Keratinocyte (primary cell): ENCODE results near the gene GAN. TPM values are rescaled to one million over a fixed set of nuclear protein-coding genes. Genes with fewer than 3 reads are reported as not detected.

ENCODE experiments used
- DNase-seq: peaks from one replicate; pipeline ENCODE4 v3.0.0-alpha.2; 2011; ENCODE audit warnings: low read depth, missing footprints, low spot score
- FAIRE-seq: peaks from 2 replicates; lab custom pipeline; 2011; peaks lifted over from hg19 to GRCh38; lab: Jason Lieb, UNC
- H2AFZ ChIP-seq: 2 replicates; pipeline ENCODE4 v1.6.0; 2012; ENCODE audit warnings: low read length, control low read depth, inconsistent platforms; ENCODE audit not compliant: control insufficient read depth
- H3K27ac ChIP-seq: 2 replicates; pipeline ENCODE4 v1.5.1; 2011; ENCODE audit warnings: low read length; ENCODE audit not compliant: control insufficient read depth, insufficient read depth
- H3K27me3 ChIP-seq: 3 replicates; pipeline ENCODE4 v1.6.0; 2011; ENCODE audit warnings: low read length; ENCODE audit not compliant: control insufficient read depth, insufficient read depth; ENCODE audit errors: extremely low read depth
- H3K36me3 ChIP-seq, 2 experiments: 2 replicates in 1 of 2; 3 replicates in 1 of 2; pipeline ENCODE4 v1.5.1; 2011; ENCODE audit warnings: low read length in 2 of 2, mild to moderate bottlenecking in 1 of 2; ENCODE audit not compliant: control insufficient read depth in 2 of 2, insufficient read depth in 2 of 2; ENCODE audit errors: extremely low read depth in 1 of 2
- H3K4me1 ChIP-seq: 3 replicates; pipeline ENCODE4 v1.5.1; 2011; ENCODE audit warnings: low read length; ENCODE audit not compliant: control insufficient read depth, insufficient read depth; ENCODE audit errors: extremely low read depth
- H3K4me2 ChIP-seq: 3 replicates; pipeline ENCODE4 v1.6.0; 2011; ENCODE audit warnings: low read depth, low read length; ENCODE audit not compliant: control insufficient read depth, insufficient read depth; ENCODE audit errors: extremely low read depth
- H3K4me3 ChIP-seq, 3 experiments: fragments of 200-600 bp in 1 of 3; sonication (generic) in 1 of 3; 2 replicates in 2 of 3; 3 replicates in 1 of 3; pipeline ENCODE4 v1.5.1; 2011 to 2016; ENCODE audit warnings: low read length in 3 of 3, mild to moderate bottlenecking in 3 of 3, control low read depth in 2 of 3, inconsistent platforms in 1 of 3, low read depth in 1 of 3, mixed read lengths in 1 of 3, mixed run types in 1 of 3, moderate library complexity in 1 of 3; ENCODE audit not compliant: control insufficient read depth in 2 of 3, insufficient read depth in 2 of 3; ENCODE audit errors: extremely low read depth in 1 of 3
- H3K79me2 ChIP-seq: 2 replicates; pipeline ENCODE4 v1.6.0; 2012; ENCODE audit warnings: low read length; ENCODE audit not compliant: control insufficient read depth, insufficient read depth
- H3K9ac ChIP-seq: 3 replicates; pipeline ENCODE4 v1.6.0; 2011; ENCODE audit warnings: low read length; ENCODE audit not compliant: control insufficient read depth, insufficient read depth; ENCODE audit errors: extremely low read depth
- H3K9me1 ChIP-seq: 3 replicates; pipeline ENCODE4 v1.6.0; 2011; ENCODE audit warnings: low read length; ENCODE audit not compliant: control insufficient read depth, insufficient read depth; ENCODE audit errors: extremely low read depth
- H3K9me3 ChIP-seq: 2 replicates; pipeline ENCODE4 v1.5.1; 2012; ENCODE audit warnings: low read depth, low read length; ENCODE audit not compliant: control insufficient read depth
- H4K20me1 ChIP-seq: 3 replicates; pipeline ENCODE4 v1.6.0; 2011; ENCODE audit warnings: low read length; ENCODE audit not compliant: control insufficient read depth, insufficient read depth; ENCODE audit errors: extremely low read depth
- EZH2 ChIP-seq: IDR thresholded peaks from one replicate; pipeline ENCODE4 v1.6.1; 2012; ENCODE audit warnings: inconsistent platforms, mild to moderate bottlenecking, low read length, moderate library complexity
- dilution Hi-C: fragments of 300-500 bp; cut with MboI; formaldehyde crosslinking; loops from one replicate; pipeline ENCODE4 v1.7.0; 2020; ENCODE audit warnings: low sequenced_read_pairs; ENCODE audit not compliant: extremely low pct_ligation_motif_present
- polyA plus RNA-seq, 5 experiments: library from polyadenylated mRNA; depleted of rRNA in 3 of 5; stranded (reverse) in 3 of 5; stranded (forward) in 1 of 5; unstranded in 1 of 5; fragments of >200 nt; gene quantifications; 1 replicate in 1 of 5; 2 replicates in 3 of 5; 3 replicates in 1 of 5; pipeline versions ENCODE4 v1.2.1 to v1.2.3, GENCODE V29; 2011 to 2012; ENCODE audit warnings: missing spikeins in 2 of 5, low read depth in 1 of 5, low replicate concordance in 1 of 5
- TF ChIP-seq, protein P1 (sequence below), 3 experiments: IDR thresholded peaks in 1 of 3; conservative IDR thresholded peaks in 1 of 3; optimal IDR thresholded peaks in 1 of 3; 2 replicates in 2 of 3; 3 replicates in 1 of 3; pipeline versions ENCODE3 to v1.5.1; 2011; ENCODE audit warnings: low read length in 3 of 3, mild to moderate bottlenecking in 3 of 3, moderate library complexity in 2 of 3, control low read depth in 1 of 3, inconsistent platforms in 1 of 3; ENCODE audit not compliant: insufficient read depth in 2 of 3; ENCODE audit errors: extremely low read depth in 1 of 3

GAN gene
- polyA plus RNA-seq, 1 donor (not counting 4 experiments of a cell fraction or from before 2014, with no cell fraction given), result 6.5 TPM

- Histone ChIP-seq H2AFZ (no peak overlapping the region), H3K4me3 (no peak overlapping the region), H3K9me3 (no peaks in the 10 kb centered on the region)
Measured at GRCh38 chr16:81427219-81427618, 112.5 kb downstream of the GAN start.

GRCh38 chr16:81429045-81429521, 114.3 kb downstream of the GAN start:
- no peak overlapping the region for H3K27ac ChIP-seq
- H3K4me3 ChIP-seq, result no peak overlapping the region
- H2AFZ ChIP-seq, result no peak overlapping the region
- no peaks in the 10 kb centered on the region for H3K27me3 ChIP-seq
- no peak for FAIRE-seq
- dilution Hi-C loops, result no loop called here
- H4K20me1 ChIP-seq, result no peaks in the 10 kb centered on the region
- no peaks in the 10 kb centered on the region for H3K9me1 ChIP-seq
- H3K9me3 ChIP-seq, result no peaks in the 10 kb centered on the region
- H3K9ac ChIP-seq, result no peak overlapping the region
- H3K36me3 ChIP-seq, result no peaks in the 10 kb centered on the region
- no peaks in the 10 kb centered on the region for H3K79me2 ChIP-seq
- DNase-seq, result no peak
- peaks cover 7% of the 10 kb centered on the region for H3K4me1 ChIP-seq
- no peak overlapping the region for H3K4me2 ChIP-seq
- TF ChIP-seq, protein P1, sequence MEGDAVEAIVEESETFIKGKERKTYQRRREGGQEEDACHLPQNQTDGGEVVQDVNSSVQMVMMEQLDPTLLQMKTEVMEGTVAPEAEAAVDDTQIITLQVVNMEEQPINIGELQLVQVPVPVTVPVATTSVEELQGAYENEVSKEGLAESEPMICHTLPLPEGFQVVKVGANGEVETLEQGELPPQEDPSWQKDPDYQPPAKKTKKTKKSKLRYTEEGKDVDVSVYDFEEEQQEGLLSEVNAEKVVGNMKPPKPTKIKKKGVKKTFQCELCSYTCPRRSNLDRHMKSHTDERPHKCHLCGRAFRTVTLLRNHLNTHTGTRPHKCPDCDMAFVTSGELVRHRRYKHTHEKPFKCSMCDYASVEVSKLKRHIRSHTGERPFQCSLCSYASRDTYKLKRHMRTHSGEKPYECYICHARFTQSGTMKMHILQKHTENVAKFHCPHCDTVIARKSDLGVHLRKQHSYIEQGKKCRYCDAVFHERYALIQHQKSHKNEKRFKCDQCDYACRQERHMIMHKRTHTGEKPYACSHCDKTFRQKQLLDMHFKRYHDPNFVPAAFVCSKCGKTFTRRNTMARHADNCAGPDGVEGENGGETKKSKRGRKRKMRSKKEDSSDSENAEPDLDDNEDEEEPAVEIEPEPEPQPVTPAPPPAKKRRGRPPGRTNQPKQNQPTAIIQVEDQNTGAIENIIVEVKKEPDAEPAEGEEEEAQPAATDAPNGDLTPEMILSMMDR (optimal IDR thresholded peaks at IDR 0.05 in 1 of 3, IDR thresholded peaks at IDR 0.05 in 1 of 3, conservative IDR thresholded peaks at IDR 0.05 in 1 of 3; ENCODE audit: extremely low read depth in 1 of 3, insufficient read depth in 2 of 3, low read length in 3 of 3), result peak in 2 of 3 experiments; percentile 12 to 17
- no peak for TF ChIP-seq EZH2

More at GRCh38 chr16:81427219-81427618, 112.5 kb downstream of the GAN start:
- Histone ChIP-seq H3K36me3 (no peaks in the 10 kb centered on the region), H3K79me2 (no peaks in the 10 kb centered on the region), H3K9me1 (no peaks in the 10 kb centered on the region), H3K27ac (no peak overlapping the region), H3K4me2 (no peak overlapping the region), H4K20me1 (no peaks in the 10 kb centered on the region), H3K27me3 (no peaks in the 10 kb centered on the region), H3K4me1 (peaks cover 7% of the 10 kb centered on the region), H3K9ac (no peak overlapping the region)
- TF ChIP-seq, protein P1 (optimal IDR thresholded peaks at IDR 0.05 in 1 of 3, IDR thresholded peaks at IDR 0.05 in 1 of 3, conservative IDR thresholded peaks at IDR 0.05 in 1 of 3; ENCODE audit: extremely low read depth in 1 of 3, insufficient read depth in 2 of 3, low read length in 3 of 3), result no peak
- TF ChIP-seq EZH2, result no peak
- FAIRE-seq (no peak), DNase-seq (no peak)
- dilution Hi-C loops, result no loop called here
